ENCODE results near the gene CRYBG3.

Gene CRYBG3

GRCh38 chr3:97942801-97943546 is 121.2 kb downstream of the CRYBG3 start:
- TF ChIP-seq EZH2 (IDR thresholded peaks at IDR 0.05; ENCODE audit: borderline replicate concordance, low read depth, low read length, severe bottlenecking) (no peak), CTCF (IDR thresholded peaks at IDR 0.05; ENCODE audit: borderline replicate concordance, extremely low read depth, low read length, poor library complexity, severe bottlenecking) (no peak)
- no peak overlapping the region for H3K4me2 ChIP-seq (ENCODE audit: insufficient read depth, low read length)
- H3K79me2 ChIP-seq (ENCODE audit: insufficient read depth, low read length), result no peaks in the 10 kb centered on the region
- ATAC-seq (ENCODE audit: insufficient read depth, low read depth) (no peak), DNase-seq (no peak)
- peaks cover 80% of the 10 kb centered on the region; the same call in 1 of the 2 replicates for H3K36me3 ChIP-seq (ENCODE audit: insufficient read depth, low read length)
- no peaks in the 10 kb centered on the region for H3K4me1 ChIP-seq (ENCODE audit: insufficient read depth, low read length)
- H3K27ac ChIP-seq (ENCODE audit: low read length), result no peak overlapping the region
- H3K9ac ChIP-seq (ENCODE audit: low read depth, low read length), result no peak overlapping the region
- H3K9me3 ChIP-seq (ENCODE audit: insufficient read depth, low read length, severe bottlenecking), result no peaks in the 10 kb centered on the region
- H3K27me3 ChIP-seq (ENCODE audit: insufficient read depth, low read length, poor library complexity), result no peaks in the 10 kb centered on the region
- H2AFZ ChIP-seq (ENCODE audit: low read depth, low read length), result no peak overlapping the region
- H3K4me3 ChIP-seq (ENCODE audit: low read depth in 1 of 2, low read length in 2 of 2), result no peak overlapping the region
- no peaks in the 10 kb centered on the region for H4K20me1 ChIP-seq (ENCODE audit: insufficient read depth, low read length)

- H3K4me1 ChIP-seq (ENCODE audit: insufficient read depth, low read length), result no peaks in the 10 kb centered on the region
- DNase-seq (no peak), ATAC-seq (ENCODE audit: insufficient read depth, low read depth) (no peak)
- no peak overlapping the region for H3K4me2 ChIP-seq (ENCODE audit: insufficient read depth, low read length)
- H3K79me2 ChIP-seq (ENCODE audit: insufficient read depth, low read length), result no peaks in the 10 kb centered on the region
- H3K36me3 ChIP-seq (ENCODE audit: insufficient read depth, low read length), result peaks cover 73% of the 10 kb centered on the region
- H3K27ac ChIP-seq (ENCODE audit: low read length), result no peak overlapping the region
- H3K27me3 ChIP-seq (ENCODE audit: insufficient read depth, low read length, poor library complexity), result no peaks in the 10 kb centered on the region
- no peak overlapping the region for H3K9ac ChIP-seq (ENCODE audit: low read depth, low read length)
- H2AFZ ChIP-seq (ENCODE audit: low read depth, low read length), result no peak overlapping the region
- H3K4me3 ChIP-seq (ENCODE audit: low read depth in 1 of 2, low read length in 2 of 2), result no peak overlapping the region
- H3K9me3 ChIP-seq (ENCODE audit: insufficient read depth, low read length, severe bottlenecking), result no peaks in the 10 kb centered on the region
- no peaks in the 10 kb centered on the region for H4K20me1 ChIP-seq (ENCODE audit: insufficient read depth, low read length)
- TF ChIP-seq CTCF (IDR thresholded peaks at IDR 0.05; ENCODE audit: borderline replicate concordance, extremely low read depth, low read length, poor library complexity, severe bottlenecking) (no peak), EZH2 (IDR thresholded peaks at IDR 0.05; ENCODE audit: borderline replicate concordance, low read depth, low read length, severe bottlenecking) (no peak)
Measured at GRCh38 chr3:97948351-97949109, 126.7 kb downstream of the CRYBG3 start.

- Histone ChIP-seq H2AFZ (ENCODE audit: low read depth, low read length) (no peak overlapping the region), H3K27ac (ENCODE audit: low read length) (no peak overlapping the region), H3K9ac (ENCODE audit: low read depth, low read length) (no peak overlapping the region), H3K79me2 (ENCODE audit: insufficient read depth, low read length) (no peaks in the 10 kb centered on the region), H4K20me1 (ENCODE audit: insufficient read depth, low read length) (no peaks in the 10 kb centered on the region), H3K4me3 (ENCODE audit: low read depth in 1 of 2, low read length in 2 of 2) (no peak overlapping the region), H3K4me1 (ENCODE audit: insufficient read depth, low read length) (no peaks in the 10 kb centered on the region), H3K4me2 (ENCODE audit: insufficient read depth, low read length) (no peak overlapping the region), H3K9me3 (ENCODE audit: insufficient read depth, low read length, severe bottlenecking) (no peaks in the 10 kb centered on the region), H3K36me3 (ENCODE audit: insufficient read depth, low read length) (peaks cover 70% of the 10 kb centered on the region), H3K27me3 (ENCODE audit: insufficient read depth, low read length, poor library complexity) (no peaks in the 10 kb centered on the region)
- no peak for ATAC-seq (ENCODE audit: insufficient read depth, low read depth)
- no peak for TF ChIP-seq CTCF (IDR thresholded peaks at IDR 0.05; ENCODE audit: borderline replicate concordance, extremely low read depth, low read length, poor library complexity, severe bottlenecking)
- no peak for TF ChIP-seq EZH2 (IDR thresholded peaks at IDR 0.05; ENCODE audit: borderline replicate concordance, low read depth, low read length, severe bottlenecking)
- DNase-seq, result no peak
Measured at GRCh38 chr3:97949110-97949485, 127.3 kb downstream of the CRYBG3 start.
